B cell (primary cell): ENCODE results near the gene MUC5AC.

Experiments used
- CTCF ChIP-seq: fragments of 200-600 bp; IDR thresholded peaks from one replicate; pipeline ENCODE4 v1.8.0; 2022; ENCODE audit warnings: antibody characterized with exemption, mild to moderate bottlenecking
- EZH2 ChIP-seq: IDR thresholded peaks from 2 replicates; pipeline ENCODE4 v1.6.1; 2012; ENCODE audit warnings: borderline replicate concordance, low read depth, mild to moderate bottlenecking, moderate library complexity, low read length; ENCODE audit not compliant: insufficient read depth, poor library complexity, severe bottlenecking

- TF ChIP-seq CTCF = no peak
- TF ChIP-seq EZH2 = no peak
Measured at GRCh38 chr11:1111545-1112212, 46.1 kb upstream of the MUC5AC start.
